Caki2 (cell line): ENCODE data around the gene UNC45A. TPM values are rescaled to one million over a fixed set of nuclear protein-coding genes. Genes with fewer than 3 reads are reported as not detected.
A peak's percentile ranks its signal among the peaks of the same experiment; 100 is the strongest.

Experiments used
- DNase-seq: peaks from one replicate; pipeline ENCODE4 v3.0.0-alpha.2; 2015; ENCODE audit warnings: low read depth
- in situ Hi-C: cut with HindIII; loops from 2 replicates; pipeline ENCODE4 v1.10.0; 2016; ENCODE audit warnings: low sequenced_read_pairs, low pct_unique_long_range_greater_than_20kb, mixed read lengths
- total RNA-seq: library from RNA; depleted of rRNA; stranded (reverse); fragments of >200 nt; shearing (Covaris generic); gene quantifications from 2 replicates; pipeline ENCODE4 v1.2.3, GENCODE V29; 2014; ENCODE audit warnings: low replicate concordance

The UNC45A gene
- total RNA-seq, 1 experiment from 2014 or later: 99.4 TPM

- in situ Hi-C loops: no loop called here
- no peak for DNase-seq
These were observed 1.8 kb upstream of the UNC45A start for GRCh38 chr15:90933301-90933700.

DNA sequence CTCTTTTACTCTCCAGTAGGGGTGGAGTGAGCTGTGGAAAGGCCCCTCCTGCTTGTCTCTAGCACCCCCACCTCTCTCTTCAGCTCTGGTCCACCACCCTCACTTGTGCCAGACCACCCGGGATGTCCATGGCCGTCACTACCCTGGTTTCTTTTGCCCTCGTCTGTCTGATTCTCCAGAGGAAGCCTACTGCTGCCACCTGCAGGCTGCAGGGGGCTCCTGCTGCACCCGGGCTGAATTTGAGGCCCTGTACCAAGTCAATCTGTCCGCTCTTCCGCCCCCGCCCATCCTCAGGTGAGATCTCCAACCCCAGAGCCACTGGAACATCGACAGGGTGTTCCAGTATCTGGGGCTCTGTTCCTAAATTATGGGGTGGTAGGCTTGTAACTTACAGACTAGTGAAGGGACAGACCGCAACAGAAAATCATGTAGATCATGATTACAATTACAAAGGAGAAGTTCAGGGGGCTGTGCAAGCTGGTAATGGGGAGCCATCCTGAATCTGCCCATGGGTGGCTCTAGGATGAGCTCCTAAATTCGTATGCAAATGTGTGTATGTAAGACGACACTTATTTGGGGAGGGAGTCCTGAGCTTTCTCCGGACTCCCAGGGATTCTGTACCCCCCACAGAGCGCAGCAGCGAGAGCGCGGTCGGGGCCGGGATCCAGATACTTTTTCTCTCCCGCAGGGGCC is 683 bp upstream of the UNC45A start:
- in situ Hi-C loops: no loop called here
- peak; percentile 71 for DNase-seq

DNA sequence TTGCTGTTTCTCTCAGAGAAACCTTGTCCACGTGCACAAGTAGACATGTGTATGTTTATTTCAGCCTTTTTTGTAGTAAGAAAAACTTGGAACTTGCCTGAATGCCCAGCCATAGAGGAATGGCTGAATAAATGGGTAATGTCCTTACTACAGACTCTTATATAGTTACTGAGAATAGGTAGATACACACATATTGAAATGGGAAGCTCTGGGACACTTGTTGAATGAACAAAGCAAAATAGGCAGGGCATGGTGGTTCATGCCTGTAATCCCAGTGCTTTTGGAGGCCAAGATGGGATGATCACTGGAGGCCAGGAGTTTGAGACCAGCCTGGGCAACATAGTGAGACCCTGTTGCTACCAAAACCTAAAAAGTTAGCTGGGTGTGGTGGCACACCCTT is 1.7 kb downstream of the UNC45A start:
- DNase-seq: no peak
- in situ Hi-C loops: no loop called here

GRCh38 chr15:90938261-90938660 is 3.2 kb downstream of the UNC45A start:
- DNase-seq: no peak
- in situ Hi-C loops: no loop called here

DNA sequence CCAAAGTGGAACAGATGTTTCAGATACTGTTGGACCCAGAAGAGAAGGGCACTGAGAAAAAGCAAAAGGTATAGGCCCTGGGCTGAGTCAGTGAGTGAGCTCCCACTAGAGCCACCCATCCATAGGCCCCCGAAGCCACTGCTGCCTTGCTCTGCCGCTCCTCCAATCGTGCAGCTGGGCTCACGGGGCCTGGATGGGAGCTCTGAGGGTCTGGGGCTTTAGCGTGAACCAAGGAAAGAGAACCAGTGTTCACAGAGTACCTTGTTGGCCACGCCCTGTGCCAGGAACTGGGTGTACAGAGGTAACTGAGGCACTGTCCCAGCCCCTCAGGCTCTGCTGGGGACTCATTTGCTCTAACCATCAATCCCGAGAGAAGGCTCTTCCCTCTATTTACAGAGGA is 4.7 kb downstream of the UNC45A start:
- in situ Hi-C loops: no loop called here
- no peak for DNase-seq

DNA sequence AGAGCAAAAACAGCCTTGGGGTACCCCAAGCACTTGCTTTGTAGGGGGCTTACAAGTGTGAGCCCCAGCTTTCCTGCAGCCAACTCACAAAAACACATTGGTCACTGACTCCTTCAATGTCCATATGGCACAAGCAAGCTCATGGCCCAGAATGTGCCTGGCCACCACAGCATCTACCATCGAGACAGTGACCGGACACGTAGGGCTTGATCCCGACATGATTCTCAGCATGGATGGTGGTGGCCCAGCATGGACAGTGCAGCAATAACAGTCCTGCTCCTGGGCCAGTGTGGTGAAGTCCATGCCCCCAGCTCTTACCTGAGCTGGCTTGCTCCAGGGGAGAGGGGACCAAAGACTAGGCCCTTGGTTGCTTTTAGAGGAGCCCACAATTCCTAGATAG is 6.0 kb downstream of the UNC45A start:
- no peak for DNase-seq
- in situ Hi-C loops: no loop called here

DNA sequence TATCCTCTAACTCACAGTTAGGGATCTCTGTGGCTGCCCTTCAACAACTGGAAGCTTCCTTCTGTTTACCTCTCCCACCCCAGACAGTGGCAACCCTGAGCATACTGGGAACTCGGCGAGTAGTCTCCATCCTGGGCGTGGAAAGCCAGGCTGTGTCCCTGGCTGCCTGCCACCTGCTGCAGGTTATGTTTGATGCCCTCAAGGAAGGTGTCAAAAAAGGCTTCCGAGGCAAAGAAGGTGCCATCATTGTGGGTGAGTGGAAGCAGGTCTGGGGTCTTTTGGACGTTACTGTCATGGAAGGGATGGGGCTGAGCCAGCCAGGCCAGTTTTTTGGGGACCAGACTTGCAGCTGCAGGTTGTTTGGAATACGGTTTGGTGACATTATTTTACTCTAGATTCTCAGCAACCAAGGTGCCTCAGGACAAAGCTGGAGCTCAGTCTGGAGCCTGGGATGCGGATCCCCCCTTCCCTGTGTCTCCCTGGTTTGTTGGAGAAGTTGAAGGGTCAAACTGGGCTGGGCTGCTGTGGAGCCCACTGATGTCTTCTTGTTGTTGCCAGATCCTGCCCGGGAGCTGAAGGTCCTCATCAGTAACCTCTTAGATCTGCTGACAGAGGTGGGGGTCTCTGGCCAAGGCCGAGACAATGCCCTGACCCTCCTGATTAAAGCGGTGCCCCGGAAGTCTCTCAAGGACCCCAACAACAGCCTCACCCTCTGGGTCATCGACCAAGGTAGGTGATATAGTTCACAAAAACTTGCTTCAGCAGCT is 7.5 kb downstream of the UNC45A start:
- DNase-seq: no peak
- in situ Hi-C loops: no loop called here

GRCh38 chr15:90945091-90945490 is 10.0 kb downstream of the UNC45A start:
- in situ Hi-C loops: no loop called here
- no peak for DNase-seq

DNA sequence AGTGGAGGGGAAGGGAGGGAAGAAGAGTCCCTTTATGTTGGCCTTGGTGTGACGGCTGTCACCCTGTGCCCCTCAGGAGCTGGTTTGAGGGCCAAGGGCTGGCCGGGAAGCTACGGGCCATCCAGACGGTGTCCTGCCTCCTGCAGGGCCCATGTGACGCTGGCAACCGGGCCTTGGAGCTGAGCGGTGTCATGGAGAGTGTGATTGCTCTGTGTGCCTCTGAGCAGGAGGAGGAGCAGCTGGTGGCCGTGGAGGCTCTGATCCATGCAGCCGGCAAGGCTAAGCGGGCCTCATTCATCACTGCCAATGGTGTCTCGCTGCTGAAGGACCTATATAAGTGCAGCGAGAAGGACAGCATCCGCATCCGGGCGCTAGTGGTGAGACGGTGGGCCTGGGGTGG is 11.5 kb downstream of the UNC45A start:
- DNase-seq: no peak
- in situ Hi-C loops: no loop called here

GRCh38 chr15:90946941-90947576 is 12.0 kb downstream of the UNC45A start:
- no peak for DNase-seq

GRCh38 chr15:90947577-90948357 is 12.7 kb downstream of the UNC45A start:
- no peak for DNase-seq
- in situ Hi-C loops: no loop called here

More at GRCh38 chr15:90946941-90947576, 12.0 kb downstream of the UNC45A start:
- in situ Hi-C loops: no loop called here

DNA sequence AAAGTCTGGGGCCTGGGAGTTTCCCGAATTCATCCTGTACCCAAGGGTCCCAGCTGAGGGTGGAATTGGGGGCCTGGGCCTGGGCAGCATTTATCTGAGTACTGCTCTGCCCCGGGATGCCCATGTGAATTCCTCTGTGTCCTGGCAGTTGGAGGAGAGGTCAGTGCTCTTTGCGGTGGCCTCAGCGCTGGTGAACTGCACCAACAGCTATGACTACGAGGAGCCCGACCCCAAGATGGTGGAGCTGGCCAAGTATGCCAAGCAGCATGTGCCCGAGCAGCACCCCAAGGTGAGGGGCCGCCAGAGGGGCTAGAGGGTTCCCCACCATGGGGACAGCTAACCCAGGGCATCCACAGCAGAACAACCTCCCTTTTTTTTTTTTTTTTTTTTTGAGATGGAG is 13.4 kb downstream of the UNC45A start:
- in situ Hi-C loops: no loop called here
- DNase-seq: no peak

- in situ Hi-C loops: no loop called here
These were observed 15.0 kb downstream of the UNC45A start for GRCh38 chr15:90949979-90950675.

GRCh38 chr15:90950676-90951075 is 15.6 kb downstream of the UNC45A start:
- in situ Hi-C loops: no loop called here
- no peak for DNase-seq

More at GRCh38 chr15:90949979-90950675, 15.0 kb downstream of the UNC45A start:
- DNase-seq: no peak

- DNase-seq: no peak
- in situ Hi-C loops: no loop called here
These were observed 18.0 kb downstream of the UNC45A start for GRCh38 chr15:90952901-90953677.

GRCh38 chr15:90953947-90954711 is 19.0 kb downstream of the UNC45A start:
- in situ Hi-C loops: no loop called here
- no peak for DNase-seq
